Measurements from ENCODE around the gene SLCO3A1.

The SLCO3A1 gene

DNA sequence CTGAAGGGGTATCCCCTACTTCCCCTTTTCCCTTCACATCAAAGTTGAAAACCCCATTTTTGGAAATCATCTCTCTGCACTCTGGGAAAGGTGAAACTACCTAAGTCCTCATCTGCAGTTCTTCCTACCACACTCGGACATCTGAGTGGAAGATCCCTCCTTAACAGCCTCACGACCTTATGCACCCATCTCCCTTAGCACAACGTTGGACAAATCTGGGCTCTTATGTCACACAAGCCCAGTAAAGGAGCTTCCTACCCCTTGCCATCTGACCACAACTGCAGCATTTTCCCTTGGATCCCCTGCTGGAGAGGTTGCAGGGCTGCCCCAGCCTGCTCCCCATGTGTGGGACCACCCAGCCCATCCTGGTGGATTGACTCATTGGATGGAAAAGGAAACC is 288.1 kb downstream of the SLCO3A1 start:
- no peak overlapping the region for H3K4me2 ChIP-seq (ENCODE audit: low read depth, low read length, poor library complexity, severe bottlenecking)
- no peaks in the 10 kb centered on the region for H3K9me2 ChIP-seq (replicated peaks; ENCODE audit: low read depth, low read length)
- H3K36me3 ChIP-seq (ENCODE audit: insufficient read depth, low read length): no peaks in the 10 kb centered on the region
- no peak for TF ChIP-seq EZH2phosphoT487 (IDR thresholded peaks at IDR 0.05; ENCODE audit: borderline replicate concordance)
- TF ChIP-seq, protein P1, sequence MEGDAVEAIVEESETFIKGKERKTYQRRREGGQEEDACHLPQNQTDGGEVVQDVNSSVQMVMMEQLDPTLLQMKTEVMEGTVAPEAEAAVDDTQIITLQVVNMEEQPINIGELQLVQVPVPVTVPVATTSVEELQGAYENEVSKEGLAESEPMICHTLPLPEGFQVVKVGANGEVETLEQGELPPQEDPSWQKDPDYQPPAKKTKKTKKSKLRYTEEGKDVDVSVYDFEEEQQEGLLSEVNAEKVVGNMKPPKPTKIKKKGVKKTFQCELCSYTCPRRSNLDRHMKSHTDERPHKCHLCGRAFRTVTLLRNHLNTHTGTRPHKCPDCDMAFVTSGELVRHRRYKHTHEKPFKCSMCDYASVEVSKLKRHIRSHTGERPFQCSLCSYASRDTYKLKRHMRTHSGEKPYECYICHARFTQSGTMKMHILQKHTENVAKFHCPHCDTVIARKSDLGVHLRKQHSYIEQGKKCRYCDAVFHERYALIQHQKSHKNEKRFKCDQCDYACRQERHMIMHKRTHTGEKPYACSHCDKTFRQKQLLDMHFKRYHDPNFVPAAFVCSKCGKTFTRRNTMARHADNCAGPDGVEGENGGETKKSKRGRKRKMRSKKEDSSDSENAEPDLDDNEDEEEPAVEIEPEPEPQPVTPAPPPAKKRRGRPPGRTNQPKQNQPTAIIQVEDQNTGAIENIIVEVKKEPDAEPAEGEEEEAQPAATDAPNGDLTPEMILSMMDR (conservative IDR thresholded peaks at IDR 0.05; ENCODE audit: low read length): no peak
- H2AFZ ChIP-seq (ENCODE audit: low read length): no peak overlapping the region
- H3K9ac ChIP-seq (ENCODE audit: low read depth, low read length, poor library complexity, severe bottlenecking): no peak overlapping the region
- H3K27me3 ChIP-seq (ENCODE audit: insufficient read depth, low read length, poor library complexity, severe bottlenecking): no peaks in the 10 kb centered on the region
- H3K9me3 ChIP-seq (ENCODE audit: insufficient read depth, low read depth, low read length): no peaks in the 10 kb centered on the region
- H4K20me1 ChIP-seq (ENCODE audit: insufficient read depth, low read length, poor library complexity, severe bottlenecking): no peaks in the 10 kb centered on the region
- no peaks in the 10 kb centered on the region for H3K79me2 ChIP-seq (ENCODE audit: insufficient read depth, low read length)
- H3F3A ChIP-seq (ENCODE audit: low read depth): no peaks in the 10 kb centered on the region
- no peaks in the 10 kb centered on the region for H3K4me1 ChIP-seq (ENCODE audit: insufficient read depth, low read length, poor library complexity, severe bottlenecking)
- no peak overlapping the region for H3K4me3 ChIP-seq (ENCODE audit: low read length, poor library complexity, severe bottlenecking)

DNA sequence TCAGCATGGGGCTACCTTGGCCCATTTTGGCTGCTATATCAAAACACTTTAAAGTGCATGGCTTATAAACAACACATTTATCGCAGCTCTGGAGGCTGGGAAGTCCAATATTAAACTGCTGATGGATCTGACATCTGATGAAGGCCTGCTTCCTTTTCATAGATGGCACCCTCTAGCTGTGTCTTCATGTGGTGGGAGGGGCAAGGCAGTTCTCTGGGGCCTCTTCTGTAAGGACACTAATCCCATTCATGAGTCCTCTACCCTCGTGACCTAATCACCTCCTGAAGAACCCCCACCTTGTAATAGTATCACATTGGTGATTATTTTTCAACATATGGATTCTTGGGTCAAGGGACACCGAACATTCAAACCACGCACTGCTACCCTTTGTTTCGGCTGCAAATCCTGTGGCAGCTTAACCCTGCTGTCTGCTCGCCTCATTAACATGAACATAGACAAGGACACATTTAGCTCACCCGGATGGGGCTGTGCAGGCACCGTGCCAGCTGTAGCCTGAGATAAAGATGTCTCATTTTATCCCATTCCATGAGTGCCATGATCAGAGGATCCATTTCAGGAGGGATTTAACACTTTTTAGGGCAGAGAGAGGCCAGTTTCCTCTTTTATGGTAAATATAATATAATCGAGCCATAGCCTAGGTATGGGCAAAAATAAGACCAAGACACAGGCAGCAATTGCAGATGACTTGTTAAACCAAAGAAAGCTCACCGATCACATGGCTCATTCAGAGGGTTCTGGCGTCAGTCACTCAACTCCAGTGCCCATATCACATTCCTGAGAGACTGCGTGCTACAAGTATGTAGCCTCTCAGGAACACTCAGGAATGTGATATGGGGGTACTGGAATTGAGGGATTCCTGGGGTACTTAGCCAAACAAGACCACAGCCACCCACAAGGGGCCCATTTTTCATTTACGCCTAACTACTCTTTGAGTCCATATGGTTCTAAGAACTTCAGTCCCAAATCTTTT is 289.0 kb downstream of the SLCO3A1 start:
- Histone ChIP-seq H3K4me1 (ENCODE audit: insufficient read depth, low read length, poor library complexity, severe bottlenecking) (no peaks in the 10 kb centered on the region), H3K9ac (ENCODE audit: low read depth, low read length, poor library complexity, severe bottlenecking) (no peak overlapping the region), H4K20me1 (ENCODE audit: insufficient read depth, low read length, poor library complexity, severe bottlenecking) (no peaks in the 10 kb centered on the region), H3K27me3 (ENCODE audit: insufficient read depth, low read length, poor library complexity, severe bottlenecking) (no peaks in the 10 kb centered on the region), H3K9me2 (replicated peaks; ENCODE audit: low read depth, low read length) (no peaks in the 10 kb centered on the region), H2AFZ (ENCODE audit: low read length) (no peak overlapping the region), H3K79me2 (ENCODE audit: insufficient read depth, low read length) (no peaks in the 10 kb centered on the region), H3K4me3 (ENCODE audit: low read length, poor library complexity, severe bottlenecking) (no peak overlapping the region), H3K9me3 (ENCODE audit: insufficient read depth, low read depth, low read length) (no peaks in the 10 kb centered on the region), H3F3A (ENCODE audit: low read depth) (no peaks in the 10 kb centered on the region), H3K36me3 (ENCODE audit: insufficient read depth, low read length) (no peaks in the 10 kb centered on the region), H3K4me2 (ENCODE audit: low read depth, low read length, poor library complexity, severe bottlenecking) (no peak overlapping the region)
- TF ChIP-seq EZH2phosphoT487 (IDR thresholded peaks at IDR 0.05; ENCODE audit: borderline replicate concordance): no peak
- TF ChIP-seq, protein P1 (conservative IDR thresholded peaks at IDR 0.05; ENCODE audit: low read length): no peak

DNA sequence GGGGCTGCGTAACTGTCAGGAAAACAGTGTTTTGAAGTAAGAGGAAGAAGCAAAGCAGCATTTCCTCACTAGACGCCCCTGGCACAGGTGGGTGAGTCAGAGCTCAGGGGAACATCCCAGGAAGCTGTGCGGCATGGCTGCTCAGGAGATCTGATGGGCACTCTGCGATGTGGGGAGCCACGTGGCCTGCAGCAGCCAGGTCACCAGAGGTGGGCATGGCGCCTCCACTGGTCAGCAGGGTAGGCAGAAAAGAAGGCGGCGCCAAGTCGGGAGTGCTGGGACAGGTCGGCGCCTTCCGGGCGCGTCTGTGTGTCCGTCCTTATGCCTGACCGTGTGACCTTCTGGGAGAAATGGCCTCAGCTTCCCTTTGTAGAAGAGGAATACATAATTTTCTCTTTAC is 290.3 kb downstream of the SLCO3A1 start:
- no peaks in the 10 kb centered on the region for H3K4me1 ChIP-seq (ENCODE audit: insufficient read depth, low read length, poor library complexity, severe bottlenecking)
- no peaks in the 10 kb centered on the region for H4K20me1 ChIP-seq (ENCODE audit: insufficient read depth, low read length, poor library complexity, severe bottlenecking)
- no peaks in the 10 kb centered on the region for H3F3A ChIP-seq (ENCODE audit: low read depth)
- TF ChIP-seq, protein P1 (conservative IDR thresholded peaks at IDR 0.05; ENCODE audit: low read length): no peak
- TF ChIP-seq EZH2phosphoT487 (IDR thresholded peaks at IDR 0.05; ENCODE audit: borderline replicate concordance): no peak
- no peak overlapping the region for H3K9ac ChIP-seq (ENCODE audit: low read depth, low read length, poor library complexity, severe bottlenecking)
- no peaks in the 10 kb centered on the region for H3K27me3 ChIP-seq (ENCODE audit: insufficient read depth, low read length, poor library complexity, severe bottlenecking)
- no peaks in the 10 kb centered on the region for H3K36me3 ChIP-seq (ENCODE audit: insufficient read depth, low read length)
- H3K4me3 ChIP-seq (ENCODE audit: low read length, poor library complexity, severe bottlenecking): no peak overlapping the region
- no peaks in the 10 kb centered on the region for H3K9me2 ChIP-seq (replicated peaks; ENCODE audit: low read depth, low read length)
- H3K79me2 ChIP-seq (ENCODE audit: insufficient read depth, low read length): no peaks in the 10 kb centered on the region
- H2AFZ ChIP-seq (ENCODE audit: low read length): no peak overlapping the region
- H3K9me3 ChIP-seq (ENCODE audit: insufficient read depth, low read depth, low read length): no peaks in the 10 kb centered on the region
- no peak overlapping the region for H3K4me2 ChIP-seq (ENCODE audit: low read depth, low read length, poor library complexity, severe bottlenecking)

All from Loucy (cell line).